Ovary (tissue), 3 donors: ENCODE measurements around the gene OR9Q1.

Experiments used
- EP300 ChIP-seq: sonication (generic); formaldehyde crosslinking; IDR thresholded peaks from one replicate; pipeline ENCODE4 v1.6.1; 2017; ENCODE audit warnings: antibody characterized with exemption
- POLR2A ChIP-seq: fragments of 450-650 bp; IDR thresholded peaks from one replicate; pipeline ENCODE4 v1.6.1; 2017; ENCODE audit warnings: antibody characterized with exemption, mild to moderate bottlenecking, moderate library complexity
- TF ChIP-seq, protein P1 (sequence below), 3 donors: fragments of 450-650 bp in 2 of 3; fragments of 200-600 bp in 1 of 3; IDR thresholded peaks; one replicate each; pipeline versions ENCODE4 v1.5.1 to v1.8.0; 2016 to 2022; ENCODE audit warnings: antibody characterized with exemption in 3 of 3, mild to moderate bottlenecking in 1 of 3
- donor health status: DM: no; HTN: no; CAD: no.

DNA sequence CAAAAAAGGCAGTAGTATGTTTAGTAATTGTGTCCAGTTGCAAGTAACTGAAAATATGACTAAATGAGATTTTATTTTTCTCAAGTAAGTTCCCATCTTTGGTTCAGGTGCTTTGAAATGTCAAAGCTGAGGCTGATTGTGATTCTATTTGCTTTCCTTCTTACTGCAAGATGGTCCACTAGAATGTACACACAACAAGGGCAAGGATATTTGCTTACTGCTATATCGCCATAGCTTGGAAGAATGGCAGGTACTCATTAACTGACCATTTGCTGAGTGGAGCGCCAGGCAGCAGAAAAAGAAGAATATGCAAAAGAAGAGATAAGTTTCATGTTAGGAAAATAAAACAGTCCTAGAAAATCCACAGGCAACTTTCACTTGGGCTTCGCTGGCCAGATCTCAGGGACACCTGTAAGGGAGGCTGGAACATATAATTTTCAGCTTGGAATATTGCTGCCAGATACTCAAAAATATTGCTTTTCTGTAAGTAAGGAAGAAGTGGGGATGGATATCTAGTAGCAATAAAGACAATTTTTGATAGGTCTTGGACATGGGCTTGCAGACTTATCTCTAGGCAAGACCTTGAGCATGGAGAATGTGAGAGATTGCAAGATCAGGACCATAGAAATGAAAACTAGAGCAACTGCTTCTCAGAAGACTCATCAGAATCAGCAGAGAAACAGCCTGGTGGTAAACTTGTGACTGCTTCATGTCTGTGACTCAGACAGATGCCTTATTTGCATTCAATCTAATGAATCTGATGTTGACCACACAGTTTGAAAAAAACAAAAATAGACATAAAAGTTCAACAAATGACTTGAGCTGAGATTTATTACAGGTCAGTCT lies 44.8 kb upstream of the OR9Q1 start:
- TF ChIP-seq, protein P1, sequence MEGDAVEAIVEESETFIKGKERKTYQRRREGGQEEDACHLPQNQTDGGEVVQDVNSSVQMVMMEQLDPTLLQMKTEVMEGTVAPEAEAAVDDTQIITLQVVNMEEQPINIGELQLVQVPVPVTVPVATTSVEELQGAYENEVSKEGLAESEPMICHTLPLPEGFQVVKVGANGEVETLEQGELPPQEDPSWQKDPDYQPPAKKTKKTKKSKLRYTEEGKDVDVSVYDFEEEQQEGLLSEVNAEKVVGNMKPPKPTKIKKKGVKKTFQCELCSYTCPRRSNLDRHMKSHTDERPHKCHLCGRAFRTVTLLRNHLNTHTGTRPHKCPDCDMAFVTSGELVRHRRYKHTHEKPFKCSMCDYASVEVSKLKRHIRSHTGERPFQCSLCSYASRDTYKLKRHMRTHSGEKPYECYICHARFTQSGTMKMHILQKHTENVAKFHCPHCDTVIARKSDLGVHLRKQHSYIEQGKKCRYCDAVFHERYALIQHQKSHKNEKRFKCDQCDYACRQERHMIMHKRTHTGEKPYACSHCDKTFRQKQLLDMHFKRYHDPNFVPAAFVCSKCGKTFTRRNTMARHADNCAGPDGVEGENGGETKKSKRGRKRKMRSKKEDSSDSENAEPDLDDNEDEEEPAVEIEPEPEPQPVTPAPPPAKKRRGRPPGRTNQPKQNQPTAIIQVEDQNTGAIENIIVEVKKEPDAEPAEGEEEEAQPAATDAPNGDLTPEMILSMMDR (IDR thresholded peaks at IDR 0.05) = no peak
- TF ChIP-seq POLR2A (no peak), EP300 (no peak)
